Measurements from ENCODE around the gene MYL7.

GRCh38 chr7:44185729-44186128 is 44.6 kb upstream of the MYL7 start:
- TF ChIP-seq CTCF (conservative IDR thresholded peaks at IDR 0.05 in 1 of 2, IDR thresholded peaks at IDR 0.05 in 1 of 2; ENCODE audit: extremely low read depth in 1 of 2, insufficient read depth in 1 of 2, low read depth in 1 of 2, low read length in 2 of 2), result no peak
- TF ChIP-seq EZH2 (IDR thresholded peaks at IDR 0.05; ENCODE audit: borderline replicate concordance, low read length), result no peak

All from mammary epithelial cell (primary cell).